CD8-positive, alpha-beta memory T cell (primary cell): Measurements from ENCODE around the gene GALNT6. TPM values are rescaled to one million over a fixed set of nuclear protein-coding genes. Genes with fewer than 3 reads are reported as not detected.

ENCODE experiments used
- CTCF ChIA-PET: fragments of 350-600 bp; sonication (Branson Sonifier 250); formaldehyde crosslinking; loops from one replicate; lab custom pipeline; 2021; ENCODE audit warnings: antibody characterized with exemption; lab: Charles Lee
- POLR2A ChIA-PET: fragments of 350-600 bp; sonication (Branson Sonifier 250); formaldehyde crosslinking; loops from one replicate; lab custom pipeline; 2021; ENCODE audit warnings: antibody characterized with exemption; lab: Charles Lee
- DNase-seq, 5 donors: peaks; one replicate each; pipeline versions ENCODE4 v3.0.0 to v3.0.0-alpha.2; 2020 to 2022; ENCODE audit warnings: mixed read lengths in 1 of 5
- H3K27ac ChIP-seq: one replicate; pipeline ENCODE4 v1.7.0; 2013; ENCODE audit warnings: low read depth, mild to moderate bottlenecking, low read length, moderate library complexity
- H3K27me3 ChIP-seq: 2 replicates; pipeline ENCODE4 v1.7.0; 2013; ENCODE audit warnings: low read length, mild to moderate bottlenecking; ENCODE audit not compliant: insufficient read depth, poor library complexity, severe bottlenecking
- H3K36me3 ChIP-seq: 2 replicates; pipeline ENCODE4 v1.7.0; 2013; ENCODE audit warnings: mild to moderate bottlenecking, low read length, moderate library complexity; ENCODE audit not compliant: insufficient read depth
- H3K4me1 ChIP-seq: 2 replicates; pipeline ENCODE4 v1.7.0; 2013; ENCODE audit warnings: mild to moderate bottlenecking, low read length, moderate library complexity; ENCODE audit not compliant: insufficient read depth
- H3K4me3 ChIP-seq: 2 replicates; pipeline ENCODE4 v1.7.0; 2013; ENCODE audit warnings: mild to moderate bottlenecking, low read length
- H3K9me3 ChIP-seq: 2 replicates; pipeline ENCODE4 v1.7.0; 2013; ENCODE audit warnings: mild to moderate bottlenecking, low read length
- H3K27ac Mint-ChIP-seq, 8 donors: one replicate each; pipeline ENCODE4 v1.8.0; 2020 to 2021; ENCODE audit warnings: mixed read lengths in 8 of 8, mild to moderate bottlenecking in 6 of 8, inconsistent platforms in 3 of 8, moderate library complexity in 3 of 8
- H3K27me3 Mint-ChIP-seq, 2 donors: one replicate each; pipeline ENCODE4 v1.8.0; 2020 to 2021; ENCODE audit warnings: mixed read lengths in 2 of 2, mild to moderate bottlenecking in 1 of 2, moderate library complexity in 1 of 2
- H3K36me3 Mint-ChIP-seq, 3 donors: one replicate each; pipeline ENCODE4 v1.8.0; 2020 to 2021; ENCODE audit warnings: mixed read lengths in 3 of 3, inconsistent platforms in 1 of 3, mild to moderate bottlenecking in 1 of 3
- H3K4me1 Mint-ChIP-seq, 3 donors: one replicate each; pipeline ENCODE4 v1.8.0; 2020 to 2021; ENCODE audit warnings: mixed read lengths in 3 of 3, inconsistent platforms in 1 of 3, mild to moderate bottlenecking in 1 of 3
- H3K4me3 Mint-ChIP-seq, 7 donors: one replicate each; pipeline ENCODE4 v1.8.0; 2020 to 2021; ENCODE audit warnings: mixed read lengths in 7 of 7, mild to moderate bottlenecking in 6 of 7, moderate library complexity in 4 of 7, inconsistent platforms in 2 of 7
- H3K9me3 Mint-ChIP-seq, 5 donors: one replicate each; pipeline ENCODE4 v1.8.0; 2020 to 2022; ENCODE audit warnings: mixed read lengths in 5 of 5, mild to moderate bottlenecking in 3 of 5, moderate library complexity in 2 of 5, inconsistent platforms in 1 of 5
- polyA plus RNA-seq: library from polyadenylated mRNA; unstranded; fragments of 300-500 nt; fragmentation: Illumina TruSeq; gene quantifications from one replicate; pipeline ENCODE4 v1.2.3, GENCODE V29; 2021
- total RNA-seq, 2 experiments: library from RNA; stranded (reverse); gene quantifications; one replicate each; pipeline ENCODE4 v1.2.3, GENCODE V29; 2021

Gene GALNT6
- total and polyA plus RNA-seq, 3 experiments from 2014 or later = 13.3 to 15.6 (median 13.5) TPM

DNA sequence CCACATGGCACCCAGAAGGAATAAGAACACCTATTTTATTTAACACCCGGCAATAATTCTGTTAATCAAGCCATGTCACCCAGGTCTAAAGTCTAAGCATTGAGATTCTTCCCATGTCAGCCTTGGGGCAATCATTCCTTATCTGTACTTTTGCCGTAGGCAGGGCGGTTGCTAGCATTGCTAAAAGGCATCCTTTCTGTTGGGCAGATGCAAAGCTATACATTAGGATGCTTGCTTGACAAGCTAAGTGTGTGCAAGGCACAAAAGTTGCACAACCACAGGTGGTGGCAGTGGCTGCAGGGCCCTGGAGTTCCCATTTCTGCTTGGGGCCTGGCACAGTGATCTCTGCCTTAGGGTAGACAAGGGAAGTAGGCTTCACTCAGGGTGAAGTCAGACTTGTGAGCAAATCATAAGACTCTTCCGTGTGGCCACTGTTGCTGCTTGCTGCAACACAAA, 12.5 kb upstream of the GALNT6 start:
- Mint-ChIP-seq H3K27ac (no peak overlapping the region), H3K36me3 (peaks cover 0 to 2% (median 0%) of the 10 kb centered on the region in 3 donors), H3K4me3 (no peak overlapping the region), H3K4me1 (no peaks in the 10 kb centered on the region), H3K9me3 (no peaks in the 10 kb centered on the region), H3K27me3 (no peaks in the 10 kb centered on the region)
- H3K27ac ChIP-seq = no peak overlapping the region
- ChIA-PET CTCF (no interaction called here), POLR2A (no interaction called here)
- H3K27me3 ChIP-seq = no peaks in the 10 kb centered on the region
- no peaks in the 10 kb centered on the region for H3K36me3 ChIP-seq
- H3K4me1 ChIP-seq = no peaks in the 10 kb centered on the region
- H3K9me3 ChIP-seq = no peaks in the 10 kb centered on the region
- no peak for DNase-seq
- no peak overlapping the region for H3K4me3 ChIP-seq

- Mint-ChIP-seq H3K36me3 (peaks cover 0 to 2% (median 0%) of the 10 kb centered on the region in 3 donors), H3K27ac (no peak overlapping the region), H3K27me3 (no peaks in the 10 kb centered on the region), H3K4me1 (no peaks in the 10 kb centered on the region), H3K4me3 (no peak overlapping the region), H3K9me3 (no peaks in the 10 kb centered on the region)
- ChIA-PET CTCF (no interaction called here), POLR2A (no interaction called here)
- no peak overlapping the region for H3K27ac ChIP-seq
- no peaks in the 10 kb centered on the region for H3K36me3 ChIP-seq
- no peak for DNase-seq
- no peaks in the 10 kb centered on the region for H3K4me1 ChIP-seq
- no peaks in the 10 kb centered on the region for H3K9me3 ChIP-seq
- H3K4me3 ChIP-seq = no peak overlapping the region
- no peaks in the 10 kb centered on the region for H3K27me3 ChIP-seq
These were observed 12.0 kb upstream of the GALNT6 start for GRCh38 chr12:51403159-51403558.

- Histone ChIP-seq H3K36me3 (no peaks in the 10 kb centered on the region), H3K4me1 (no peaks in the 10 kb centered on the region), H3K9me3 (no peaks in the 10 kb centered on the region), H3K4me3 (no peak overlapping the region), H3K27ac (no peak overlapping the region), H3K27me3 (no peaks in the 10 kb centered on the region)
- no peaks in the 10 kb centered on the region for H3K4me1 Mint-ChIP-seq
- no peaks in the 10 kb centered on the region for H3K27me3 Mint-ChIP-seq
- CTCF ChIA-PET = no interaction called here
- POLR2A ChIA-PET = no interaction called here
- H3K4me3 Mint-ChIP-seq = no peak overlapping the region
- H3K9me3 Mint-ChIP-seq = no peaks in the 10 kb centered on the region
- peaks cover 0 to 2% (median 0%) of the 10 kb centered on the region in 3 donors for H3K36me3 Mint-ChIP-seq
- peak overlapping the region in 1 of 8 donors; percentile 24 for H3K27ac Mint-ChIP-seq
- DNase-seq = no peak
These were observed 10.7 kb upstream of the GALNT6 start for GRCh38 chr12:51401900-51402299.

GRCh38 chr12:51401486-51401885, 10.3 kb upstream of the GALNT6 start:
- Mint-ChIP-seq H3K36me3 (peaks cover 0 to 2% (median 0%) of the 10 kb centered on the region in 3 donors), H3K27ac (no peak overlapping the region), H3K9me3 (no peaks in the 10 kb centered on the region), H3K4me3 (no peak overlapping the region), H3K27me3 (no peaks in the 10 kb centered on the region), H3K4me1 (no peaks in the 10 kb centered on the region)
- Histone ChIP-seq H3K36me3 (no peaks in the 10 kb centered on the region), H3K4me3 (no peak overlapping the region), H3K27me3 (no peaks in the 10 kb centered on the region), H3K9me3 (no peaks in the 10 kb centered on the region), H3K4me1 (no peaks in the 10 kb centered on the region), H3K27ac (no peak overlapping the region)
- no peak for DNase-seq
- POLR2A ChIA-PET = no interaction called here
- CTCF ChIA-PET = no interaction called here

DNA sequence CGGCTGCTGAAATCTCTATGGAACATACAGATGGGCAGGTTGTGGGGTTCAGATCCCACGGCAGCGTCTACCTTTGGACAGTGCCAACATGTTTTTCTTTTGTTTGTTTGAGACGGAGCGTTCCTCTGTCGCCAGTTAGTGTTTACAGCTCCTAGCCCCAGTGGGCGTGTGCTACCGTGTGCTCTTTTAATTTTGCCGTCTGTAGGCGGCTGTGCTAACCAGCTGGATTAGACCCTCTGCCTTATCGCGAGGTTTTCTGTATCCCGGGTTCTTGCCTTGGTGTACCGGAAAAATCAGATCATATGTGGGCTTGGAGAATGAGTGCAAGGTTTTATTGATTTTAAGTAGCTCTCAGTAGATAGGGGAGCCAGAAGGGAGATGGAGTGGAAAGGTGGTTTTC, 9.8 kb upstream of the GALNT6 start:
- CTCF ChIA-PET = no interaction called here
- H3K9me3 ChIP-seq = no peaks in the 10 kb centered on the region

GRCh38 chr12:51399891-51400290, 8.7 kb upstream of the GALNT6 start:
- no peaks in the 10 kb centered on the region for H3K9me3 Mint-ChIP-seq
- H3K36me3 Mint-ChIP-seq = peaks cover 0 to 2% (median 0%) of the 10 kb centered on the region in 3 donors
- H3K9me3 ChIP-seq = no peaks in the 10 kb centered on the region
- ChIA-PET CTCF (interaction anchor here (1.8 kb wide), 1 partner anchor 14 kb away, joined by 5 read pairs; no protein-coding TSS in a partner anchor), POLR2A (no interaction called here)
- H3K27me3 Mint-ChIP-seq = no peaks in the 10 kb centered on the region
- H3K4me3 Mint-ChIP-seq = no peak overlapping the region
- H3K4me1 ChIP-seq = peaks cover 14% of the 10 kb centered on the region
- H3K27me3 ChIP-seq = no peaks in the 10 kb centered on the region
- no peak for DNase-seq
- no peak overlapping the region for H3K27ac Mint-ChIP-seq
- H3K4me3 ChIP-seq = no peak overlapping the region
- H3K27ac ChIP-seq = no peak overlapping the region
- H3K36me3 ChIP-seq = no peaks in the 10 kb centered on the region
- H3K4me1 Mint-ChIP-seq = peaks cover 13 to 14% (median 14%) of the 10 kb centered on the region in 3 donors

More for the DNA sequence above, 9.8 kb upstream of the GALNT6 start:
- H3K27ac Mint-ChIP-seq = peak overlapping the region in 1 of 8 donors; percentile 11
- H3K4me1 Mint-ChIP-seq = peaks cover 2 to 3% (median 3%) of the 10 kb centered on the region in 3 donors
- no peak overlapping the region for H3K4me3 Mint-ChIP-seq
- POLR2A ChIA-PET = no interaction called here
- peaks cover 0 to 2% (median 0%) of the 10 kb centered on the region in 3 donors for H3K36me3 Mint-ChIP-seq
- Histone ChIP-seq H3K27me3 (no peaks in the 10 kb centered on the region), H3K4me1 (peaks cover 3% of the 10 kb centered on the region), H3K36me3 (no peaks in the 10 kb centered on the region), H3K27ac (no peak overlapping the region), H3K4me3 (no peak overlapping the region)
- no peaks in the 10 kb centered on the region for H3K27me3 Mint-ChIP-seq
- no peaks in the 10 kb centered on the region for H3K9me3 Mint-ChIP-seq
- DNase-seq = no peak

DNA sequence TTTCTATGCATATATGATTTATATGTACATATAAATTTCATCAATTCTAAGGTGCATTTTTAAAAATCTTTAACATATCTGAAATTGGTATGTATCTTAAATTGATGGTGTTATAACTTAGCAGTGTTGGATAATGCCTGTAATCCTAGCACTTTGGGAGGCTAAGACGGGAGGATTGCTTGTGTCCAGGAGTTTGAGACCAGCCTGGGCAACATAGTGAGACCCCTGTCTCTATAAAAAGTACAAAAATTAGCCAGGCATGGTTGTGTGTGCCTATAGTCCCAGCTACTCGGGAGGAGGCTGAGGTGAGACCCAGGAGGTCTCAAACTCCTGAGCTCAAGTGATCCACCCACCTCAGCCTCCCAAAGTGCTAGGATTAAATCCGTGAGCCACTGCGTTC, 6.5 kb upstream of the GALNT6 start:
- POLR2A ChIA-PET = no interaction called here
- H3K4me3 ChIP-seq = no peak overlapping the region

GRCh38 chr12:51395283-51396230, 4.4 kb upstream of the GALNT6 start:
- Mint-ChIP-seq H3K9me3 (no peaks in the 10 kb centered on the region), H3K4me1 (peaks cover 46 to 52% (median 46%) of the 10 kb centered on the region in 3 donors), H3K27ac (peak overlapping the region; percentile 62 to 93 (median 86)), H3K27me3 (no peaks in the 10 kb centered on the region), H3K36me3 (peaks cover 0 to 3% (median 0%) of the 10 kb centered on the region in 3 donors), H3K4me3 (peak overlapping the region; percentile 64 to 93 (median 78))
- peak overlapping the region; percentile 10 for H3K27ac ChIP-seq
- H3K4me1 ChIP-seq = peaks cover 44% of the 10 kb centered on the region
- ChIA-PET CTCF (interaction anchor here (0.7 to 1.0 kb wide), 2 partner anchors 9 to 29 kb away, joined by 3 read pairs; partner anchors contain the start of gene SLC4A8), POLR2A (interaction anchor here (5.5 kb wide), 1 partner anchor 27 kb away, joined by 31 read pairs; no protein-coding TSS in a partner anchor)
- H3K27me3 ChIP-seq = no peaks in the 10 kb centered on the region
- no peaks in the 10 kb centered on the region for H3K36me3 ChIP-seq
- H3K9me3 ChIP-seq = no peaks in the 10 kb centered on the region
- H3K4me3 ChIP-seq = peak overlapping the region; percentile 53
- DNase-seq = peak in 2 of 5 donors; percentile 6 to 26

More for the DNA sequence above, 6.5 kb upstream of the GALNT6 start:
- Histone ChIP-seq H3K36me3 (no peaks in the 10 kb centered on the region), H3K9me3 (no peaks in the 10 kb centered on the region), H3K27ac (no peak overlapping the region), H3K27me3 (no peaks in the 10 kb centered on the region), H3K4me1 (peaks cover 36% of the 10 kb centered on the region)
- no peak for DNase-seq
- H3K4me1 Mint-ChIP-seq = peaks cover 36 to 37% (median 36%) of the 10 kb centered on the region in 3 donors
- CTCF ChIA-PET = no interaction called here
- no peaks in the 10 kb centered on the region for H3K36me3 Mint-ChIP-seq
- no peak overlapping the region for H3K4me3 Mint-ChIP-seq
- no peaks in the 10 kb centered on the region for H3K9me3 Mint-ChIP-seq
- H3K27me3 Mint-ChIP-seq = no peaks in the 10 kb centered on the region
- H3K27ac Mint-ChIP-seq = no peak overlapping the region
